SU-DHL-6 (cell line): ENCODE data around the gene MSANTD1.

Source experiments
- H2AFZ ChIP-seq: fragments of 200-600 bp; sonication (generic); 2 replicates; pipeline ENCODE4 v1.6.1; 2014; ENCODE audit warnings: low read depth, mild to moderate bottlenecking, moderate library complexity, mixed read lengths, antibody characterized with exemption, low read length; ENCODE audit not compliant: severe bottlenecking
- H3F3A ChIP-seq: fragments of 200-600 bp; shearing (Covaris generic); 2 replicates; pipeline ENCODE4 v1.6.0; 2016; ENCODE audit warnings: antibody characterized with exemption, mild to moderate bottlenecking; ENCODE audit not compliant: insufficient read depth
- H3K27ac ChIP-seq: fragments of 200-600 bp; sonication (generic); 2 replicates; pipeline ENCODE4 v1.5.1; 2016; ENCODE audit warnings: low read depth, mild to moderate bottlenecking, low read length, moderate library complexity, mixed read lengths
- H3K27me3 ChIP-seq: fragments of 200-600 bp; sonication (generic), shearing (Covaris generic); 2 replicates; pipeline ENCODE4 v1.6.0; 2014; ENCODE audit warnings: mild to moderate bottlenecking, low read length
- H3K36me3 ChIP-seq: fragments of 200-600 bp; sonication (generic); 2 replicates; pipeline ENCODE4 v1.6.1; 2014; ENCODE audit warnings: mild to moderate bottlenecking, low read length, mixed read lengths
- H3K4me2 ChIP-seq: fragments of 300-600, 200-600 bp; shearing (Covaris generic), sonication (generic); 2 replicates; pipeline ENCODE4 v1.6.0; 2014; ENCODE audit warnings: low read length, low read depth, mild to moderate bottlenecking; ENCODE audit not compliant: poor library complexity, severe bottlenecking
- H3K4me3 ChIP-seq: fragments of 200-600 bp; sonication (generic); 2 replicates; pipeline ENCODE4 v1.5.1; 2014; ENCODE audit warnings: antibody characterized with exemption, low read length, mild to moderate bottlenecking, mixed read lengths; ENCODE audit not compliant: insufficient read depth, poor library complexity, severe bottlenecking
- H3K79me2 ChIP-seq: fragments of 200-600 bp; sonication (generic); 2 replicates; pipeline ENCODE4 v1.6.1; 2014; ENCODE audit warnings: mild to moderate bottlenecking, low read length, moderate library complexity; ENCODE audit not compliant: insufficient read depth
- H3K9ac ChIP-seq: fragments of 200-600 bp; sonication (generic); 2 replicates; pipeline ENCODE4 v1.7.0; 2014; ENCODE audit warnings: mild to moderate bottlenecking, low read length
- H3K9me2 ChIP-seq: fragments of 200-600 bp; sonication (generic); replicated peaks from 2 replicates; pipeline ENCODE4 v1.6.1; 2014; ENCODE audit warnings: low read length; ENCODE audit not compliant: insufficient read depth
- H3K9me3 ChIP-seq: fragments of 200-600 bp; sonication (generic); 2 replicates; pipeline ENCODE4 v1.6.1; 2014; ENCODE audit warnings: low read length, mixed read lengths; ENCODE audit not compliant: insufficient read depth
- H4K20me1 ChIP-seq: fragments of 200-600 bp; sonication (generic); 2 replicates; pipeline ENCODE4 v1.6.1; 2014; ENCODE audit warnings: low read depth, mild to moderate bottlenecking, antibody characterized with exemption, low read length, moderate library complexity, mixed read lengths
- CTCF ChIP-seq: fragments of 200-600 bp; sonication (generic); IDR thresholded peaks from one replicate; pipeline ENCODE4 v1.5.1; 2017; ENCODE audit warnings: antibody characterized with exemption, mild to moderate bottlenecking, low read length, moderate library complexity; ENCODE audit not compliant: insufficient read depth, poor library complexity, severe bottlenecking
- EZH2phosphoT487 ChIP-seq: fragments of 200-600 bp; sonication (generic), shearing (Covaris generic); conservative IDR thresholded peaks from 2 replicates; pipeline ENCODE4 v1.6.1; 2018; ENCODE audit warnings: mild to moderate bottlenecking, antibody characterized with exemption, low read length, moderate library complexity, mixed read lengths

MSANTD1 gene

GRCh38 chr4:3221996-3222395, 27.0 kb upstream of the MSANTD1 start:
- Histone ChIP-seq H3K27ac (no peak overlapping the region), H2AFZ (no peak overlapping the region), H3K79me2 (no peaks in the 10 kb centered on the region), H3F3A (no peaks in the 10 kb centered on the region), H3K36me3 (no peaks in the 10 kb centered on the region; the same call in 1 of the 2 replicates), H3K27me3 (no peaks in the 10 kb centered on the region), H3K4me3 (no peak overlapping the region), H3K4me2 (no peak overlapping the region), H3K9me3 (no peaks in the 10 kb centered on the region), H3K9ac (no peak overlapping the region), H3K9me2 (no peaks in the 10 kb centered on the region), H4K20me1 (no peaks in the 10 kb centered on the region)
- TF ChIP-seq EZH2phosphoT487 (no peak), CTCF (no peak)

GRCh38 chr4:3223346-3223745, 25.6 kb upstream of the MSANTD1 start:
- Histone ChIP-seq H3K27me3 (no peaks in the 10 kb centered on the region), H3K9me2 (no peaks in the 10 kb centered on the region), H3K27ac (no peak overlapping the region), H3K79me2 (no peaks in the 10 kb centered on the region), H3F3A (no peaks in the 10 kb centered on the region), H3K4me3 (no peak overlapping the region), H3K9ac (no peak overlapping the region), H3K9me3 (no peaks in the 10 kb centered on the region), H3K4me2 (no peak overlapping the region), H3K36me3 (no peaks in the 10 kb centered on the region; the same call in 1 of the 2 replicates), H4K20me1 (no peaks in the 10 kb centered on the region), H2AFZ (no peak overlapping the region)
- TF ChIP-seq EZH2phosphoT487 (no peak), CTCF (no peak)

GRCh38 chr4:3223956-3224748, 24.8 kb upstream of the MSANTD1 start:
- H4K20me1 ChIP-seq, result no peaks in the 10 kb centered on the region
- no peaks in the 10 kb centered on the region for H3K79me2 ChIP-seq
- H3K4me2 ChIP-seq, result no peak overlapping the region
- no peak overlapping the region for H3K27ac ChIP-seq
- no peaks in the 10 kb centered on the region for H3K9me2 ChIP-seq
- H3K9me3 ChIP-seq, result no peaks in the 10 kb centered on the region
- H3F3A ChIP-seq, result no peaks in the 10 kb centered on the region
- no peak overlapping the region for H3K4me3 ChIP-seq
- no peaks in the 10 kb centered on the region; the same call in 1 of the 2 replicates for H3K36me3 ChIP-seq
- no peak overlapping the region for H3K9ac ChIP-seq
- no peak overlapping the region for H2AFZ ChIP-seq
- no peaks in the 10 kb centered on the region for H3K27me3 ChIP-seq
- TF ChIP-seq CTCF (no peak), EZH2phosphoT487 (no peak)
